GM19452 (cell line): ENCODE results near the gene DCHS2.

Experiments
- ATAC-seq: cut with Tn5 transposase; IDR thresholded peaks from one replicate; pipeline ENCODE4 v1.9.1; 2021; ENCODE audit not compliant: unreplicated experiment

Gene DCHS2

DNA sequence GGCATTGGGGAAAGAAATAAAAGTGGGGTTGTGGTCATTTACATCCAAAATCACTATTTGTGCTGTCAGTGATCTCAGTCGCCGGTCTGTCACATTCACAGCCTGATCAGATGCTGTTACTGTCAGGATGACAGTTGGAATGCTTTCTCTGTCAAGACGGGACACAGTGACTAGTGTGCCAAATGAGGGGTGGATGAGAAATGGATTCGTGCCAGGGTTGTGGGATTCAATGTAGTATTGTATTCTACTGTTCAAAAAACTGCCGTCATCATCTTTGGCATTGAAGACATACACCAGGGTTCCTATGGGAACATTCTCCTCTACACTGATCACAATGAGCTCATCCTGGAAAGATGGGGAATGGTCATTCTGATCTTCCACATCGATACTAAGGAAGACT, 171.1 kb downstream of the DCHS2 start:
- no peak for ATAC-seq

GRCh38 chr4:154319736-154320135, 171.9 kb downstream of the DCHS2 start:
- ATAC-seq: no peak

- ATAC-seq: no peak
Observed at GRCh38 chr4:154317201-154317999, 174.2 kb downstream of the DCHS2 start.

GRCh38 chr4:154315741-154316140, 175.9 kb downstream of the DCHS2 start:
- no peak for ATAC-seq

- no peak for ATAC-seq
Observed at GRCh38 chr4:154314248-154314647, 177.4 kb downstream of the DCHS2 start.

GRCh38 chr4:154313004-154313585, 178.5 kb downstream of the DCHS2 start:
- ATAC-seq: no peak

- no peak for ATAC-seq
Observed at GRCh38 chr4:154312246-154312645, 179.4 kb downstream of the DCHS2 start.

GRCh38 chr4:154310578-154310977, 181.0 kb downstream of the DCHS2 start:
- no peak for ATAC-seq

DNA sequence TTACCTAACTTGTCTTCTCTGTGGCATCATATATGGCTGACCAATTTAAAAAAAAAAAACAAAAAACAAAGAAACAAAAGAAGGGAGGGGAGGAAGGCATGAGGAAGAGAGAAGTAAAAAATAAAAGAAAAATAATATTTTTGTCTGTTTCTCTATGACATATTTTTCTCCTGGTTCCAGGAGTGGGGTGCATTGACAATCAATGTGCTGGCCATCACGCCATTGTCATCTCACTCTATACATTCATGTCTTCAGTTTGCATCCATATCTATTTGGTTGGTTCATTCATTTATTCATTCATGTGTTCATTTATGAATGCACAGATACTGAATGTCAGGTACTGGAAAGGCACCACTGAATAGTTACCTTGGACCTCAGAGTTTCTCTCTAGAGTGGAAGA, 183.4 kb downstream of the DCHS2 start:
- no peak for ATAC-seq

- ATAC-seq: no peak
Observed at GRCh38 chr4:154307451-154307850, 184.1 kb downstream of the DCHS2 start.

GRCh38 chr4:154305616-154306015, 186.0 kb downstream of the DCHS2 start:
- ATAC-seq: no peak

DNA sequence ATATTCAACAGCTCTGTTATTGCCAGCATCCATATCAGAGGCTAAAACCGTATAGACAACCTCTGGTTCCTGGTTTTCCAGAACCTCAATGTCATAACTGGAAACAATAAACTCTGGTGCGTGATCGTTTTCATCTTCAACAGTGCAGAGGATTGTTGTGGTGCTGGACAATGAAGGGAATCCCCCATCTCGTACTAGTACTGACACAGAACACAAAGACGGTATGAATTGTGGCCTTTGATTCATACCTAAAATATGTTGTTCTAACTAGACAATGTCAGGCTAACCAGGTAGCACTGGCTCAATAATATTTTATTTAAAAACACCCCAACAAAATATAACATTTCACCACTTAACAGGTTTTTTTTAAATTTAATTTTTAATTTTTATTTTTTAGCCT, 186.9 kb downstream of the DCHS2 start:
- ATAC-seq: no peak

GRCh38 chr4:154294652-154295350, 196.8 kb downstream of the DCHS2 start:
- ATAC-seq: no peak

DNA sequence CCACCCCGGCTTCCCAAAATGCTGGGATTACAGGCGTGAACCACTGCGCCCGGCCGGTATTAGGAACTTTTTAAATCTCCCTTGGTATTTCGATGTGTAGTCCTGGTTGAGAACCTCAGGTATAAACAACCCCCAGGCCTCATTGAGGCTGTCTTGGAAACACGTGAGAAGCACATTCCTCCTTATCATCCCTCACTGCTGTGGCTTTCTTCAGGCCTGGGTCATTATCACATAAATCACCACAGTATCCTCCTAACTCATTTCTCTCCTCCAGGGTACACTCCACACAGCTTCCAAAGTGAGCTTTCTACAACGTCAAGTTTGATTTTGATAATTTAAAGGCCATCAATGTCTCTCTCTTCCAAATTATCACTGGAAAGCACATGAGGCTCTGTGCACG, 198.2 kb downstream of the DCHS2 start:
- ATAC-seq: no peak

DNA sequence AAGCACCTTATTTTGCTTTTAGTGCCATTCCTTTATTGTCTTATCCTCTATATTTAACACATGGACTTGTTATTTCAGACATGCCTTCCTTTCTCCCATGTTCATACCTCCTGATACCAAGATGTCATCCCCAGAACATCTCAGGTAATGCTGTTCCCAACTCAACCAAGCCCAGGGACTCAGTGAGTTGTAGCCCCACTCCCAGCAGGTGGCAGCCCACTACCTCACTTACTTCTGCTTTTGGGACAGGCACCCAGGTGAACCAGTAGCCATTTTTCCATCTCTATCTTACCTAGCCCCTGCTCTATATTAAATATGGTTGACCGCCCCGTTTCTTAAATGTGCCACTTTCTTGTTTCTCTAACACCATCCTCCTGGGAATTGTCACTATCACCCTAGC, 199.0 kb downstream of the DCHS2 start:
- ATAC-seq: no peak

GRCh38 chr4:154277172-154277571, 214.4 kb downstream of the DCHS2 start:
- ATAC-seq: no peak

DNA sequence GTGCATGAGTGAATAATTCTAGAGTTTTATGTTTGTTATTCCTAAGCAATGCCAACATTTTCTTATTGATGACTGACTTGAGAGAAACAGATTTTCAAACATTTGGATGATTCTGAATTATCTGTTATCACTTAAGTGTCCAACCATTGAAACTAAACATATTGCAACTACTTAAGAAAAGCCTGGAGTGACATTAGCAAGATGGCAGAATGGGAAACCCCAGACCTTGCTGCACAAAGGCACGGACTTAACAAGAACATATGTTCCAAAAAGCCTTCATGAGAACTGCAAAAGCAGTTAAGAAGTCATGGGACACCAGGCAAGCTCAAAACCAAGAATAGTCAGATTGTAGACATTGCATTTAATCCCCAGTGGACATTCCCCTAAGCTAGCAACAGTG, 215.1 kb downstream of the DCHS2 start:
- ATAC-seq: no peak

DNA sequence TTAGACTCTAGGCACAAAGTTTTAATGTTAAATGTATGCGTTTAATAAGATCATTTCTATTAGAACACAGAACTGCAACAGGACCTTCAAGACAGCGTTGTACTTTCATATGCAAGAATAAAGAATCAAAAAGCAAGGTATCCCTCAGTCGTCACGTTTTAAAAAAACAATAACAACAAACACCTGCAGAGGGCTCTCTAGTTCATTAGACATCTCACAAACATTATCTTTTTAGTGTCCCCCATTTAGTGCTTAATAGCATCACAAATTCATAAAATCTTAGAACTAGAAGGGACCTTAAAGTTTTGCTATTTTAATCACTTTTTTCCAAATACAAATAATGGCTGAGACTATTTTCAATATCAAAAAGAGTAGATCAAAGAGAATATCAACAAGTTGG, 236.6 kb downstream of the DCHS2 start:
- no peak for ATAC-seq

DNA sequence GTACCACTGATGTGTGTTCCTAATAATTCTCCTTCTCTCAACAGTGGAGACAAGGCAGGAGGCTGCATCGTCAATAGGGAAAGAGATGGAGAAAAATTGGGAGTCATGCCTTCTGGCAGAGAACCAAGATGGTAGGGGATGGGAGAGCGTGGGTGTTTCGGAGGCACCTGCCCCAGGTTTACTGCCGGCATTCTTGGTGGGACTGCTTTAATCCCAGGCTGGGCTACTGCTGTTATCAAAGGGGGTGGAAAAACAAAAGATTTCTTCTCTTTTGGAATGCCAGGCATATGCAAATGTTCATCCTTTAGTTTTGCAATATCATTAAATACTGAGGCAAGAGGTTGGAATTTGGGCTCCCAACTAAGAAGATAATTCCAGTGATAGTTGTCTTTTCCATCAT, 257.0 kb downstream of the DCHS2 start:
- no peak for ATAC-seq

GRCh38 chr4:154231806-154232478, 259.7 kb downstream of the DCHS2 start:
- no peak for ATAC-seq

GRCh38 chr4:154230723-154231122, 260.9 kb downstream of the DCHS2 start:
- ATAC-seq: no peak

- ATAC-seq: no peak
Observed at GRCh38 chr4:154230091-154230490, 261.5 kb downstream of the DCHS2 start.
